SHP77 treated with DMSO at 0.1 percent for 48 hours (cell line): Measurements from ENCODE around the gene ZNF860.
"Not testable (repeated sequence)": the region's sequence is repeated elsewhere in the genome, so short reads cannot be mapped to it uniquely, and the experiment has no call there.

Experiments
- DNase-seq: peaks from one replicate; lab custom pipeline; 2025; lab: John Stamatoyannopoulos, UW

ZNF860 gene

GRCh38 chr3:31960793-31961431 lies 20.6 kb upstream of the ZNF860 start:
- no peak for DNase-seq

DNA sequence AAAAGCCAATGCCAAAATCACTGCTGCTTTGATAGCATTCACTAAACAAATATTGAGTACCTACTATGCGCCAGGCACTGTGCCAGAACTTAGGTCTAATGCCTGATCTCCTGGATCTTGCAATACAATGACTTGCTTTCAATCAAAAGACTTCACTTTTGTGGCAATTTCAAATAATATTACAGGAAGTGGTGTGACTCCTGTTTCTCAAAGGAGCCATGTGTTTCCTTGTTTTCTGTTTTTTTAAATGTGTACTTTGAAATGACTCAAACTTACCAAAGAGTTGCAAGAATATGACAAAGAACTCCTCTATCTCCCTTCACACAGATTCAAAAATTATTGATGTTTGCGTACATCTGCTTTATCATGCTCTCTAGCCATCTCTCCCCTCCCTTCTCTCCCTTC lies 18.7 kb upstream of the ZNF860 start:
- DNase-seq = no peak

DNA sequence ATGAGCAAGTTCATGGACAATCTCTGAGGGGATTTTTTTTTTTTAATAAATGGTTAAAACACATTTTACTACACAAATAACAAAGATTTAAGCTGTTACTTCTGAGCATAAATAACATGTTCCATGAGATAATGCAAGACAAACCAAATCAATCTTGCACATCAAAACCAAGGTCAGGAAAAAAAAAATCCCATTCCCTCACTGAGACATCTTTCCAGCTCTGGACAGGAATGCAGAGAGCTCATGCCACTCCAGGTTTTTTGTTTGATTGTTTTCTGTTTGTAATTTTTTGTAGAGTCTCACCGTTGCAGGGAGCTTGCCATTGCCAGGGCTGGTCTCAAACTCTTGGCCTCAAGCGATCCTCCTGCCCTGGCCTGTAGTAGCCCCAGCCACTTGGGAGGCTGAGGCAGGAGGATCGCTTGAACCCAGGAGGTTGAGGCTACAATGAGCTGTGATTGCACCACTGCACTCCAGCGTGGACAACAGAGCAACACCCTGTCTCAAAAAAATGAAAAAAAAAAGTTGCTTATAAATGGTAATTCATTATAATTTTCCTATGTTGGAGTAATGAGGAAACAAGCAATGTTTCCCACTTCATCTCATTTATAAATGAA lies 14.5 kb upstream of the ZNF860 start:
- no peak for DNase-seq

GRCh38 chr3:31967592-31967991 lies 14.0 kb upstream of the ZNF860 start:
- DNase-seq = no peak

DNA sequence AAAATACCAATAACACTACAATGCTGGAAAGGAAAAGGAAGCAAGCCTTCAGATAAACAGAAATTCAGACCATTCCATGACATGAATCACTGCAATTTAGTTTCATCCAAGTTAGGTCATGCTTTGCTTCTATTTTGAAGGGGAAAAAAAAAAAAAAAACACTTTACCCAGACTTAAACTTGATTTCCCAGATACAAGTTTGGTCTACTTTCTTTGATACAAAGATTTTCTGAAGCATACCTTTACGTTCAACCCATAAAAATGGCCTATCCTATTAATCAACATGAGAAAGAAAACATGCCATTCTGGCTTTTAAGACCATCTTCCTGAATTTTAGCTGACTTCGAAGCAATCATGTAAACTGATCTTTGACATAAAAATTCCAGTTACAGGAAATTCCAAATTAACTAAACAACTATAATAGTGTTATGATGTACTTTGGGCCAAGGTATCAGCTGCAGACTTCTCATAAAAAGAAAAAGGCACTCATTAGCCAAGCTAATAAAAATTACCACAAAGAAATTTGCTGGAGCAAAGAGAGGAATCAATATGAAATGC lies 13.1 kb upstream of the ZNF860 start:
- DNase-seq = no peak

- DNase-seq = no peak
Measured at GRCh38 chr3:31968927-31969418, 12.6 kb upstream of the ZNF860 start.

DNA sequence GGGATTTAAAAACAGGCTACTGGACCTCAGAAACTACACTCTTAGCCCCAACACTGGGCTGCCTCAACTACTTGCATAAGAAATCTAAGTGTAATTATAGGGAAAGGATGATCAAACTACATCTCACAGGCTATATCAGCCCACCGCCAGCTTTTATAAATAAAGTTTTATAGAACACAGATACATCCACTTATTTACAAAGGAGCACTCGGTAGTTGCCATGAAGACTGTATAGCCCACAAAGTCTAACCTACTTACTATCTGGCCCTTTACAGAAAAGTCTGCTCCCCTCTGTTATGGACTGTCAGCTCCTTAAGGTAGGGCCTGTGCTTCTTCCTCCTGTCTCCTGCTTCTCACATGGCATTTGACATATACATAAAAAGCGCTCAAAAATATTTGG lies 9.9 kb upstream of the ZNF860 start:
- no peak for DNase-seq

DNA sequence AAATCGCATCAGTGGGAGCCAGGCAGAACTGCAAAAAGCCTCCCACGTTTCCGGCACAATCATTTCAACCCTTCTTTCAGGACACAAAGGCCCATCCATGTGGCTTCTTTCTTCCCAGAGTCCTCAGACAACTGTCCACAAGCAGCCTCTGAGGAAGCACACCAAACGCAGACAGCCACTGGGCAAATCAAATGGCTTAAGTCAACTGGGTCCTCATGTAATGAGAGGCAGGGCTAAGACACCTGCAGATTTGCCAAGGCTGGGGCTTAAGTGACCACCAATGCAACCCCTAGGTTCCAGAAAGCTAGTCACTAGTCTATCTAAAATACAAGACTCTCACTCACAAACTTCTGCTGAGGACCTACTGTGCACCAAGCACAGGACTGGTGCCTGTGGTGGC lies 8.5 kb upstream of the ZNF860 start:
- no peak for DNase-seq

- DNase-seq = no peak
Measured at GRCh38 chr3:31973837-31974236, 7.7 kb upstream of the ZNF860 start.

DNA sequence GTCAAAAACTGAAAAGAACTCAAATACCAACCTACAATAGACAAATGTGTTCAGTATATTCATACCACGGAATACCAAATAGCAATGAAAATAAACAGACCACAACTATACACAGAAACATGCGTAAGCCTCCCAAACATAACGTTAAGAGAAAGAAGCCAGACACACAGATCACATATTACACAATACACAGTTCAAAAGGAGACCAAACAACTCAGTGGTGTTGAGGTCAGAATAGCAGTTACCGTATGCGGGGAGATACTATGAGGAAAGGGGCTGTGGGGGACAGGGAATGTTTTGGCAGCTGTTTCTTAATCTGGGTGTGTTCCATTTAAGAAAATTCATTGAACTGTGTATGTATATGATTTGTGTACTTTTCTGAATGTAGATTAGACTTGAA lies 7.1 kb upstream of the ZNF860 start:
- no peak for DNase-seq

DNA sequence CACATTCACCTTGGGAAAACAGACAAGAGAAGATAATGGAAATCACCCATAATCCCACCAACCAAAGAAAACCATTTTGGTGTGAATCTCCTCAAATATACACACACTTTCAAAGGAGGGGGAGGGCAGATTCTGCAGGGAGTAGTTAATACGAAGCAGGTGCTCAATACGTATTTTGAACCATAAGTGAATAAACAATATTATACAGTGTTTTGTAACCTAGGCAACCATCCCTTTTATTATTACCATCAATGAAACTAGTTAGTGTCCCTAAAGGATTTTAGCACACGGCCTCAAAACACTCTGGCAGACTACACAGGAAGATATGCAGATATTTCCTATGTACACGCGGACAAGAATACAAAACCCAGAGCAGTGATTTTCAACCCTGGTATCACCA lies 6.6 kb upstream of the ZNF860 start:
- DNase-seq = no peak

GRCh38 chr3:31976302-31976701 lies 5.2 kb upstream of the ZNF860 start:
- no peak for DNase-seq

- no peak for DNase-seq
Measured at GRCh38 chr3:31977736-31978135, 3.8 kb upstream of the ZNF860 start.

GRCh38 chr3:31978553-31978952 lies 3.0 kb upstream of the ZNF860 start:
- DNase-seq = no peak

GRCh38 chr3:31979001-31979697 lies 2.4 kb upstream of the ZNF860 start:
- no peak for DNase-seq

- peak; percentile 20 for DNase-seq
Measured at GRCh38 chr3:31980530-31981205, 882 bp upstream of the ZNF860 start.

DNA sequence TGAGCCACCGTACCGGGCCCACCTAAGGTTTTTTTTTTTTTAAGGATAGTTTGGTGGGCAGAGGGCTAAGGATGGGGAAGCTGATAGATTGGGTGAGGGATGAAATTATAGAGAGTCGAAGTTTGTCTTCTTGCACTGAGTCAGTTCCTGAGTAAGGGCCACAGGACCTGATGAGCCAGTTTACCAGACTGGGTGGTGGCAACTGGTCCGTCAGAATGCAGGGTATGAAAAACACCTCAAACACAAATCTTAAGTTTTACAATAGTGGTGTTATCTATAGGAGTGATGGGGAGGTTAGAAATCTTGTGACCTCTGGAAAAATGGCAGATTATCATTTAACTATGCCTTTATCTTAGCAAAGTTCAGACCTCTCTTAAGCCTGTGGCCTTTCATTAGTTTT lies 2.8 kb downstream of the ZNF860 start:
- no peak for DNase-seq

DNA sequence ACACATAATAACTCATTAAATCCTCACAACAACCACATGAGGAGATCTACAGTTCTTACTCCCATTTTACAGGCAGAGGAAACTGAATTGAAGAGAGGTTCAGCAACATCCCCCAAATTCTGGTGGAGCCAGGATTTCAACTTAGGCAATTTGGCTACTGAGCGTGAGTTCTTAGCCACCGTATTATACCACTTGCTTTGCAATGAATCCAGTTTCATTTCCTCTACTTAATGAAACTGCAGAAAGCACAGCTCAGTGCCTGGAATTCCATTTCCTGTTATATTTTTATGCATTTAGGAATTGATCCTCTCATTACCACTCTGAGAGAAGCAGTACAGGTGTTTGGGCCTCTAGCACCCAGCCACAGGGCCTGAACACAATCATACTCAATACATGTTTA lies 4.3 kb downstream of the ZNF860 start:
- DNase-seq = no peak

- no peak for DNase-seq
Measured at GRCh38 chr3:31988271-31988670, 6.7 kb downstream of the ZNF860 start.

DNA sequence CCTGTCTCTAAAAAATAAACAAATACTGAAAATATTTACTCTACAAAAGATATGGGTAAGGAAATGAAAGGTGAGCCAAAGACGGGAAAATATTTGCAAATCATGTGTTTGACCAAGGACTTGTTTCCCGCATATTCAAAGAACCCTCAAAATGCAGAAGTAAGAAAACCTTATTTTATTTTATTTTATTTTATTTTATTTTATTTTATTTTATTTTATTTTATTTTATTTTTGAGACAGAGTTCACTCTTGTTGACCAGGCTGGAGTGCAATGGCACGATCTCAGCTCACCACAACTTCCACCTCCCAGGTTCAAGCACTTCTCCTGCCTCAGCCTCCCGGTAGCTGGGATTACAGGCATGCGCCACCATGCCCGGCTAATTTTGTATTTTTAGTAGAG lies 11.4 kb downstream of the ZNF860 start:
- not testable (repeated sequence) for DNase-seq

DNA sequence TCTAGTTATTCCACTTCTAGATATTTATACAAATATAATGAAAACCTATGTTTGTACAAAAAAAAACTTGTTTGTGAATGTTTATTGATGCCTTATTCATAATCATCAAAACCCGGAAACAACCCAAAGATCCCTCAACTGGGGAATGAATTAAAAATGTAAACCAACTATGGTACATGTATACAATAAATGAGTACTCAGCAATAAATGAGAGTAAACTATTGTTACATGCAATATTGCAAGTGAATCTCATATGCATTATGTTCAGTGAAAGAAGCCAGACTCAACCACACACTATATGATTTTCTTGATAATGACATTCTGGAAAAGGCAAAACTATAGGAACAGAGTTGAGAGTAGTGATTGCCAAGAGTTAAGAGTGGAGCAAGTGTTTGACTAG lies 12.3 kb downstream of the ZNF860 start:
- DNase-seq = no peak

- DNase-seq = not testable (repeated sequence)
Measured at GRCh38 chr3:31995026-31995425, 13.5 kb downstream of the ZNF860 start.

DNA sequence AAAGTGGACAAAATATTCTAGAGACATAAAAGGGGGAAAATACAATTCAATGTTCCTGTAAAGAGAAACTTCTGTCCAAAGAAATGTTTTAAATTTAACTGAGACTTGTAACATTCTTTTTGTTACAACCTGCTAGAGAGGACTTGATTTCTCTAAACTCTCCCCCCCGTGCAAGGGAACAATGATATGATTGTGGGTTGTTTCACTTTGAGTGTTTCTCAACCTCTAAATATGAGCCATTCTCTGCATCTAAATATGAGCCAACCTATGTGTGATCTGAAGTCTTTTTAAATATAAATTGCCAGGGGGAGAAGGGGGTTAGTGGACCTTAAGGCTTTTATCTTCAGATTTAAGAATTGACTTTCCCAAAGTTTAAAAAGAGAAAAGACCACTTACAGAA lies 14.6 kb downstream of the ZNF860 start:
- DNase-seq = no peak
